GM21526 (cell line): ENCODE results near the gene ANP32A.

Source experiments
- ATAC-seq: cut with Tn5 transposase; IDR thresholded peaks from one replicate; pipeline ENCODE4 v1.9.1; 2021; ENCODE audit warnings: moderate library complexity; ENCODE audit not compliant: unreplicated experiment, low FRiP score

The ANP32A gene

DNA sequence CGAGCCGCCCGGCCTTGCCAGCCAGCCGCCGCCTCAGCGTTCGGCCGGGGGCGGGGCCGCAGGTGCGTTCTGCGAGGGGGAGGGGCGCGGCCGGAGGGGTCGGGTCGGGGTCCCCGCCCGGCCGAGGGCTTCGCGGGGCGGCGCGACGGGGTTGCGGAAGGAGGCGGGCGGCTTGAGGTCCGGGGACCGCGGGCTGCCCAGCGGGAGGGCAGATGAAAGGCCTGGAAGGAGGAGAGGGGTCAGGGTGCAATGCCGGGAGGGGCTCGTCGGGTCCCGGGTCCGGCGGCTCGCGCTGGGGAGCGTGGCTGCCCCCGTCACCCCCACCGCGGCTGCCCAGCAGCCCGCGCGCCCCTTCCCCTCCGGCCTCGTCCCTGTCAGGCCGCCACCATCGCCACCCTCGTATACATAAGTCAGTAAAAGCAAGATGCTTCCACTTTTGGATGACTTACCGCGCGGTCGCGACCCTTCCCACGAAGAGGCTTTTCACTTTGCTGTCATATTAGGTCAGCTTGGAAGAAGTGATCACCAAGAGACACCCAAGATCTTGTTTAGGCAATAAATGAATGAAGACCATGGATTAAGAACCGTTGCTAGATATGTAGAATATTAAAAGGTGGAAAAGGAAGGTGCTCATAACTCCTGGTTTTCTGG, 620 bp upstream of the ANP32A start:
- peak; percentile 7 for ATAC-seq

DNA sequence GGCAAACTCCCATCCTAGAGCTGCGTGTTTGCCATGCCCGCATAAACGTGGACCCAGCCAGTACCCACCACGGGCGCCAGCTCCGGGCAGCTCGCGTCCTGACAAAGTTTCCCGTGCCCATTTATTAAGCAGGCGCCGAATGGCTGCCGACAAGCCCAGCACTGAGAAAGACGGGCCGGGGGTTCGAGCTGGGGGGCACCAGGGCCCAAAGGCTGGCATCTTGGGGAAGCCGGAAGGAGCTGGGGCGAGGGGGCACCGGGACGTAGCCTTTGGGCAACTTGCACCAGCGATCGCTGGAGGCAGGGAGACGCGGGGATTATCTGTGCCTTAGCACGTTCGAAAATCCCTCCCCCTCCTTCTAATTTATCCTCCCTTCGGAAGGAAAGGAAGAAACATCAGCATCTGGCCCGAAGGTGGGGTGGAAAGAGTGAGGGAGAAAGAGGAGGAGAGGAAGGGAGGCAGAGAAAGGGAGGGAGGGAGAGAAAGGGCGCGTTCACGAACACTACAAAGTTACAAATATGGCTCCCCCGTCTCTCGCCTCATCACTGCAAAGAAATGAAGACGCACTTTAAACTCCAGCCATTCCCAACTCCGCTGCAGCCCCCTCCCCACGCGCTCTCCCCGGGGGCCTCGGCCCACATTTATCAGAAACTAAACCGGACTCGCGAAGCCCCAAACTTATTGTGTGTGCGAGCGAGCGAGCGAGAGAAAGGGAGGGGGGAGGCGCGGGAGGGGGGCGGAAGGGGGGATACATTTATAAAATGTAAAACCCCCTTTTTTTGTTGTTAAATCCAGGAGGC, 1.0 kb downstream of the ANP32A start:
- ATAC-seq, result no peak

DNA sequence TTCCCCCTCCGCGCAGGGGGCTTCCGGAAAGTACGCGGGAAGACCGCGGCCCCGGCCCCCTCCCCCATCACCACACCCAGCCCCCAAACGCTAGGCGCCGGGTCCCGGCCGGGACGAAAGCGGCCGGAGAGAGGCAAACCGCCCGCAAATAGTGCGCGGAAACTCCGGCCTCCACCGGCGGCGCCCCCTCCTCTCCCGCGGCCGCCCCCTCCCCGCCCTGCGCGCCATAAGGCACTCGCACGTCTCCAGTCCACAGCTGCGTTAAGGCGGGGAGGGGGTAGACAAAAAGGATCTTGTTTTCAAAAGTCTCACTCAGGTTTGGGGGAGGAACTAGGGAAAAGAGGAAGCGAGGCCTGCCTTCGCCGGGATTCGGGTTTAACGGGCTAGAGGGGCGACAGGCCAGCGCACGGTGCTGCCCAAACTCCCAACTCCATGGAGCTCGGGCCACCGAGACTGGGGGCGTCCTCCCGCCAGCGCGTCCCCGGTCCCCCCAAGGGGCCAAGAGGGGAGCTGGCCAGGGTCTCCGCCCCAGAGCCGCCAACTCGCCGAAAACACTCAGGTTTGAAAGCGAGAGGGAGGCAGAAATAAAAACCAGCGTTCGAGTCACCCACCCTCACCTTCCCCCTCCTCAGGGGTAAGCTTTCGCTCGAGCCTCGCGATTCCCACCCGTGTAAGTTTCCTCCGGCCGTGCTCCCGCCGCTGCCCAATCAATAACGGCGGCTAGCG, 1.8 kb downstream of the ANP32A start:
- no peak for ATAC-seq

DNA sequence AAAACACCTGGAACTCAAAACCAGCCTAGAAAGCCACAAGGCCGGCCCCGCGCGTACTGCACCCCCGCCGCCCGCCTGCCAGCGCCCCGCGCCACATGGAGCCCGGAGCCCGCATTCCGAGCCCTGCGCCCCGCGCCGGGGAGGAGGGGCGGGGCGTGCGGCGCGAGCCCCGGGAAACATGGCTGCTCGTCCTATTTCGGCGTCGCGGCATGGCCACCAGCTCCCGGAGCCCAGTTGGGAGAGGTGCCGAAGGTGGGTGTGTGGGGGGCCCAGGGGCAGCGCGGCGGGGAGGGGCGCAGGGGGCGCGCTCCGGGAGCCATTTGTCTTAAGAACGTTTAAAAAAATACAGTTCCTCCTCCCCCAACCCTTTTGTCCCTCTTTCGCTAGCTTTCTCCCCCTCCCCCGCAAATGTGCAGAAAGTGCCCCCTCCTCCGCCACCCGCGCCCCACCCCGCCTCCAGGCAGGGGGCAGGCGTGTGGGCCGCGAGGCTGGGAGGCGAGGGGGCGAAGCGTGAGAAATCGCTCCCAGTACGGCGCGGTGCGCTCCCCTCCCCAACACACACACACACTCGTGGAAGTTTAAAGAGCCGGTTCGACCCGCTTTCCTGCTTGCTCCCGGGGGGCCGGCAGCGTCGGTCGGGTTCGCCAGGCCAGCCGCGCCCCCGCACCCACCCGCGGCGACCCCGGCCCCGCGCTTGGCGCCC, 2.5 kb downstream of the ANP32A start:
- no peak for ATAC-seq

GRCh38 chr15:68817304-68818065, 3.2 kb downstream of the ANP32A start:
- ATAC-seq, result peak; percentile 32

GRCh38 chr15:68816795-68817303, 3.8 kb downstream of the ANP32A start:
- ATAC-seq, result no peak

- ATAC-seq, result no peak
Observed at GRCh38 chr15:68816158-68816557, 4.5 kb downstream of the ANP32A start.

DNA sequence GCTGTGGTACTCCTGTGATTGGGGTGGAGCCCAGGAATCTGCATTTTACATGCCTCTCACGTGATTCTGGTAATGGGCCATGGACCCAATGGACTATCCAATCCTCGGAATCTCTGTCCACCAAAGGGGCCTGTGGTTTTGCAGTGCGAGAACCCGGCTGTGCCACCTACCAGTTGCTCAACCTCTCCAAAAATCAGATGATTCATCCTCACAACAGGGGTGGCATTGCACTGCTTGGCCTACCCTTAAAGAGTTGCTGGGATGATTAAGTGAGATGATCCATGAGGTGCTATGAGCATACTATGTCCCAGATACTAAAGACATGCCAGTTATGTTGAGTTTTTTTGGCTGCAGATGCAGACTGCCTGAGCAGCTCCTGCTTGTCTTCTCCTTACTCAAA, 5.1 kb downstream of the ANP32A start:
- ATAC-seq, result no peak

- no peak for ATAC-seq
Observed at GRCh38 chr15:68814596-68814995, 6.1 kb downstream of the ANP32A start.

DNA sequence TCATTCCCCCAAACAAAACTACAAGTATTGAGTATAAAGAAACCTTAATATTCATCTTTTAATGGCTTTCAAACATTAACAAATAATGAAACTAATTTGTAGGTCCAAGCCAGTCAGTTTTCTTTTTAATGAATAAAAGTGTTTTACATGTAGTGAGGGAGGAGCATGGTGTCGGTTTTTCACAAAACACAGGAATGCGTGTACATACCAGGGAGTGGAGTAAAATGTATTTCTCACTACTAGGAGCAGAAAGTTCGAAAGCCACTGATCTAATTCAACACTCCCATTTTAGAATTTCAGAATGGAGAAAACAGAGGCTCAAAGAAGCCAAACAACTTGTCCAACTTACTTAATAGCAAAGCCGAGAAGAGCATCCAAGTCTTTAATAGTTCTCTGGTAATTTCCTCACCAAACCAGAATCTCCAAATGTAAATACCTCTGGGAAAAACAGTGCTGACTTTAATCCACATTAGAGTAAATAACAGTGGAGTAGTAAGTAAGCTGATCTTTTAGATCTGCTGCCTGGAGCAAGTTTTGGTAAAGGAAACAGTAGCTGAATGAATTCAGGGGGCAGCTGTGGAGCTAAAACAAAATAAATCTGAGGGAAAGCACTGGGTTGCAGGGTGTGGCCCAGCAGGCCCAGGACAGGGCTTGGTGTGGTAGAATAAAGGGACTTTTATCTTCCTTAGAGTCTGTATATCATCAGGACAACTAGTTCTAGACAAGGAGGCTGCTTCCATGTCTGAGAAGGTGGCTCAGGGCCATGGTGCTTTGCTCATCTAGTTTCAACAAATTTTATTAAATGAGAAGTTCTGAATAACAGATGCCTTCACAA, 7.9 kb downstream of the ANP32A start:
- no peak for ATAC-seq

- ATAC-seq, result no peak
Observed at GRCh38 chr15:68812069-68812468, 8.6 kb downstream of the ANP32A start.

GRCh38 chr15:68809517-68809916, 11.2 kb downstream of the ANP32A start:
- ATAC-seq, result no peak

GRCh38 chr15:68808770-68809169, 11.9 kb downstream of the ANP32A start:
- no peak for ATAC-seq

- no peak for ATAC-seq
Observed at GRCh38 chr15:68808091-68808490, 12.6 kb downstream of the ANP32A start.

DNA sequence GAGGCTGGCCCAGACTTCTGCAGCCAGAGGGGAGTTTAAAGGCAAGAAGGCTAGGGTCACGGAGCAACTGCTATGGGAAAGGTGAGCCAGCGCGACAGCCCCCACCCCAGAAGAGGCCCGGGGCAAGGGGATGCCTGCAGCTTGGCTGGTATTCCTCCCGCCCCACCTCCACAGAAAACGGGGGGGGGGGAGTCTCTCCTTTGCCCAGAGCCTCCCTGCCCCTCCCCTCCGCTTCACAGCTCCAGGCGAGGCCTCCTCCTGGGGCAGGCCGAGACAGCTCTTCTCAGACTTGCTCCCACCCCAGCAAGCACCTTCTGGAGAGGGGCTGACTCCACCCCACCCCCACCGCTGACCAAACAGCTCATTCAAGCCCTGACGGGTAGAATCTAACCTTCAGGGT, 13.4 kb downstream of the ANP32A start:
- no peak for ATAC-seq

GRCh38 chr15:68806220-68807060, 14.3 kb downstream of the ANP32A start:
- ATAC-seq, result no peak

- ATAC-seq, result no peak
Observed at GRCh38 chr15:68802373-68802772, 18.3 kb downstream of the ANP32A start.

DNA sequence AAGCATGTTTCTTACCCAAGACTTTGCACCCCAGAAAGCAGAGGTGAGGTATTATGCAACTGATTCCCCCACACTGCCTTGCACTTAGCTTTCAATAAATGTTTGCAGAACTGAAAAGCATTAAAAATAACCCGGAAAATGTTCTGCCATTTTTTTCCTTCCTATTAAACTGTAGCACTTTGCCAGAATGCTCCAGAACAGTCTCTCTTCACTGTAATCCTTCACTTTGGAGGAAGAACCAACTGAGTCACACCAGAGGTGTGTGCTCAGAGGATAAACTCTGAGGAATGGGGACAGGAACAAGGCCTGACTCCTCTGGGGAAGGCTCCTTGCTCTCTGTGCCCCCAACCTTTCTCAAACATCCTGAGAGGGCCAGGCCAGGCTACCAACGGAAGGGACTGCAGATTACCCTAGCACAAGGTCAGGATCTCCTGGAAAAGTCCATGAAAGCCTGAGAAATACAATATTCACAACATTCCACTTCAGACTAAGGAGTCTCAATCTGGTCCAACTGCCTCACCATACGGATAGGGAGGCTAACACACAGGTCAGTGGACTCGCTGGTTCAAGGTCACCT, 19.0 kb downstream of the ANP32A start:
- no peak for ATAC-seq
